Measurements from ENCODE around the gene HMCN1.
"Not testable (repeated sequence)": the region's sequence is repeated elsewhere in the genome, so short reads cannot be mapped to it uniquely, and the experiment has no call there.

Gene HMCN1

DNA sequence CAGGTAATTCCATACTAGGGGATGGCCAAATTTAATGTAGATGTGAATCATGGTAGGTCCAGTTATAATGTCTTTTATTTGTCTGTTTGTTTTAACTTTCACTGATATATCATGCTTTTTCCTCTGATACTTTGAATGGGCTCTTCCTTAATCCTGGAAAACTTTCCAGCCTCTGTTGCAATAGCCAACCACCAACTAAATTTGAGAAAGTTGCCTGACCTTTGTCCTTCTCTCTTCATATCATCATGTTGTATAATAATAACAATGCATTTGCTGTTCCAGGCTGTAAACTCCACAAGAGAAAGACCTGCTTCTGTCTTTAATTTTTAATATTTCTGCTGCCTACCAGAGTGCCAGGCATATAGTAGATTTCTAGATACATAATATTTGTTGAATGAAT, 146.1 kb downstream of the HMCN1 start:
- DNase-seq (ENCODE audit: extremely low spot score), result no peak
- ChIA-PET CTCF (no interaction called here), POLR2A (no interaction called here)
- TF ChIP-seq ELF4 (IDR thresholded peaks at IDR 0.05) (no peak), SUZ12 (IDR thresholded peaks at IDR 0.05) (no peak), FOXK2 (IDR thresholded peaks at IDR 0.05) (no peak), SP1 (IDR thresholded peaks at IDR 0.05) (no peak), HDGF (IDR thresholded peaks at IDR 0.05; ENCODE audit: borderline replicate concordance) (no peak), L3MBTL2 (conservative IDR thresholded peaks at IDR 0.05) (no peak), CTBP1 (IDR thresholded peaks at IDR 0.05; ENCODE audit: borderline replicate concordance) (no peak), TARDBP (IDR thresholded peaks at IDR 0.05) (no peak), ARNT (IDR thresholded peaks at IDR 0.05) (no peak), NFRKB (IDR thresholded peaks at IDR 0.05) (no peak), FOXM1 (IDR thresholded peaks at IDR 0.05; ENCODE audit: borderline replicate concordance) (no peak), ZNF384 (IDR thresholded peaks at IDR 0.05) (no peak), BHLHE40 (IDR thresholded peaks at IDR 0.05; ENCODE audit: borderline replicate concordance) (no peak), LEF1 (IDR thresholded peaks at IDR 0.05; ENCODE audit: borderline replicate concordance) (no peak), FOXA1 (IDR thresholded peaks at IDR 0.05) (no peak)
- TF ChIP-seq, protein P1, sequence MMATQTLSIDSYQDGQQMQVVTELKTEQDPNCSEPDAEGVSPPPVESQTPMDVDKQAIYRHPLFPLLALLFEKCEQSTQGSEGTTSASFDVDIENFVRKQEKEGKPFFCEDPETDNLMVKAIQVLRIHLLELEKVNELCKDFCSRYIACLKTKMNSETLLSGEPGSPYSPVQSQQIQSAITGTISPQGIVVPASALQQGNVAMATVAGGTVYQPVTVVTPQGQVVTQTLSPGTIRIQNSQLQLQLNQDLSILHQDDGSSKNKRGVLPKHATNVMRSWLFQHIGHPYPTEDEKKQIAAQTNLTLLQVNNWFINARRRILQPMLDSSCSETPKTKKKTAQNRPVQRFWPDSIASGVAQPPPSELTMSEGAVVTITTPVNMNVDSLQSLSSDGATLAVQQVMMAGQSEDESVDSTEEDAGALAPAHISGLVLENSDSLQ (IDR thresholded peaks at IDR 0.05), result no peak

DNA sequence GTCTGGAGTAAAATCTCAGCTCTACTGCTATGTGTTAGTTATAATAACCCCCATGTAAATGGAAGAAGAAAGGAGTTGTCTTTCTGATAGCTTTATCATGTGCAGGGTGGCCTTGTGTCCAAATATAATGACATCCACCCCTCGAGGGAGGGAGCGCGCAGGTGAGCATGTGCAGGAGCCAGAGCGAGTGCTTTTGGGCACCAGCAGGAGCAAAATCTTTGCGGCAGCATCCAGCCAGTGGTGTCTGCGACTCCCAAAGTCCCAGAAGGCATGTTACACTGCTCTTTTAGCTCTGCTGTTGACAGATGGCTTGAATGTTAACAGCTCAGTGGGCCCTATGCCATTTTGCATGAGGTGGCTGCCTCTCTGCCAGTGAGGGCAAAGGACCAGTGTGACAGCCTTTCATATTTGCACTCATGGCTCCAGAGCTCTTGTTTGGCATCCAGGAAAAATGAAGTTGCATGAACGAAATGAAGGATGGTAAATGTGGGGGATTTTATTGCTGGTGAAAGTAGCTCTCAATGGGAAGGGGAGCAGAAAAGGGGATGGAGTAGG, 146.7 kb downstream of the HMCN1 start:
- ChIA-PET POLR2A (no interaction called here), CTCF (no interaction called here)
- TF ChIP-seq ELF4 (IDR thresholded peaks at IDR 0.05), result no peak
- TF ChIP-seq, protein P1 (IDR thresholded peaks at IDR 0.05), result no peak
- TF ChIP-seq SP1 (IDR thresholded peaks at IDR 0.05), result no peak
- TF ChIP-seq LEF1 (IDR thresholded peaks at IDR 0.05; ENCODE audit: borderline replicate concordance), result no peak
- no peak for TF ChIP-seq NFRKB (IDR thresholded peaks at IDR 0.05)
- no peak for TF ChIP-seq FOXA1 (IDR thresholded peaks at IDR 0.05)

DNA sequence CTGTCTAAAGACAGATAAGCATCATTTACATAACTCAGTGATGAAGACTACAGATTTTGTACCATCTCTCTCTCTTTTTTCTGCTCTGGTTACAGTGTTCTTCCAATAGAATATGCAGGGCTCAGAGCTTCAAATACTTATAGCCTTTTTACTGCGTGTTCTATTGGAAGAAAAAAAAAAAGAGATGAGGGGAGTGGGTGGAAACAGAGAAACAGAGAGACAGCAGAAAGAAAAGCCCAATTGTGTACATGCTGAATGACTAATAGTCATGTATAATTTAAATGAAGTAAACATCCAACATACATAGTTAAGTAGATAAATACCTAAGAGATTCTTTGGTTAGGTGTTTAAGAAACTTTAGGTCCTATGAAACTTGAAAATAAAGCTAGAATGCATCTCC, 151.9 kb downstream of the HMCN1 start:
- POLR2A ChIA-PET, result no interaction called here
- CTCF ChIA-PET, result no interaction called here
- TF ChIP-seq FOXA1 (IDR thresholded peaks at IDR 0.05) (no peak), LEF1 (IDR thresholded peaks at IDR 0.05; ENCODE audit: borderline replicate concordance) (no peak), CTBP1 (IDR thresholded peaks at IDR 0.05; ENCODE audit: borderline replicate concordance) (no peak), FOXK2 (IDR thresholded peaks at IDR 0.05) (no peak), BHLHE40 (IDR thresholded peaks at IDR 0.05; ENCODE audit: borderline replicate concordance) (no peak), ZNF384 (IDR thresholded peaks at IDR 0.05) (no peak), ELF4 (IDR thresholded peaks at IDR 0.05) (no peak), SUZ12 (IDR thresholded peaks at IDR 0.05) (no peak)
- TF ChIP-seq, protein P1 (IDR thresholded peaks at IDR 0.05), result no peak
- no peak for DNase-seq (ENCODE audit: extremely low spot score)

More for the DNA sequence above, 146.7 kb downstream of the HMCN1 start:
- no peak for DNase-seq (ENCODE audit: extremely low spot score)

DNA sequence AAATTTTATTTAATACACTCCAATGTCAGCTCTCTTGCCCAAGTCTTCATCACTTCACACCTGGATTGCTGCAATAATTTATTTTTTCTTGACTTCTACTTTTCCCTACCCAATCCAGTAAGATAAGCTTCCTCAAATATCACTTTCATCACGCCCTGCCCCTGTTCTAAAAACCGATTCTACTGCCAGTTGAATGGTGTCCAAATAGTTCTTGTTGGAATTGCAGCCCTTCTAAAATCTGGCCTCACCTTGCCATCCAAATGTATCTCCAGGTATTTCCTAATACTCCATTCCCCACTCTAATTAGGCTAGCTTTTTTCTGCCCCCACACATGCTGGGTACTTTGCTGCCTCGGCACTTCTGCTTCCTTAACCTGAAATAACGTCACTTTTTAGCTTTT, 152.5 kb downstream of the HMCN1 start:
- ChIA-PET CTCF (no interaction called here), POLR2A (no interaction called here)
- no peak for DNase-seq (ENCODE audit: extremely low spot score)
- TF ChIP-seq, protein P1 (IDR thresholded peaks at IDR 0.05), result no peak
- TF ChIP-seq LEF1 (IDR thresholded peaks at IDR 0.05; ENCODE audit: borderline replicate concordance), result no peak
- TF ChIP-seq TARDBP (IDR thresholded peaks at IDR 0.05), result no peak
- TF ChIP-seq NFRKB (IDR thresholded peaks at IDR 0.05), result no peak

DNA sequence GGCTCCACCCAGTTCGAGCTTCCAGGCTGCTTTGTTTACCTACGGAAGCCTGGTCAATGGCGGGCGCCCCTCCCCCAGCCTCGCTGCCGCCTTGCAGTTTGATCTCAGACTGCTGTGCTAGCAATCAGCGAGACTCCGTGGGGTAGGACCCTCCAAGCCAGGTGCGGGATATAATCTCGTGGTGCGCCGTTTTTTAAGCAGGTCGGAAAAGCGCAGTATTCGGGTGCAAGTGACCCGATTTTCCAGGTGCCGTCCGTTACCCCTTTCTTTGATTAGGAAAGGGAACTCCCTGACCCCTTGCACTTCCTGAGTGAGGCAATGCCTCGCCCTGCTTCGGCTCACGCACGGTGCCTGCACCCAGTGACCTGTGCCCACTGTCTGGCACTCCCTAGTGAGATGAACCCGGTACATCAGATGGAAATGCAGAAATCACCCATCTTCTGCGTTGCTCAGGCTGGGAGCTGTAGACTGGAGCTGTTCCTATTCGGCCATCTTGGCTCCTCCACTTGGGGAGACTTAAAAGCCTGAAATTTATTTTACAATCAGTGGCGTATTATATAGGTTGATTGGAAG, 158.7 kb downstream of the HMCN1 start:
- POLR2A ChIA-PET; DNase-seq (ENCODE audit: extremely low spot score); CTCF ChIA-PET: not testable (repeated sequence)

GRCh38 chr1:185894791-185895190, 160.6 kb downstream of the HMCN1 start:
- DNase-seq (ENCODE audit: extremely low spot score), result no peak
- ChIA-PET CTCF (no interaction called here), POLR2A (no interaction called here)
- TF ChIP-seq LEF1 (IDR thresholded peaks at IDR 0.05; ENCODE audit: borderline replicate concordance) (no peak), BHLHE40 (IDR thresholded peaks at IDR 0.05; ENCODE audit: borderline replicate concordance) (no peak), FOXK2 (IDR thresholded peaks at IDR 0.05) (no peak), HDGF (IDR thresholded peaks at IDR 0.05; ENCODE audit: borderline replicate concordance) (no peak), SUZ12 (IDR thresholded peaks at IDR 0.05) (no peak), NFRKB (IDR thresholded peaks at IDR 0.05) (no peak), TARDBP (IDR thresholded peaks at IDR 0.05) (no peak), ZNF384 (IDR thresholded peaks at IDR 0.05) (no peak), CTBP1 (IDR thresholded peaks at IDR 0.05; ENCODE audit: borderline replicate concordance) (no peak), FOXM1 (IDR thresholded peaks at IDR 0.05; ENCODE audit: borderline replicate concordance) (no peak), FOXA1 (IDR thresholded peaks at IDR 0.05) (no peak), L3MBTL2 (conservative IDR thresholded peaks at IDR 0.05) (no peak), ARNT (IDR thresholded peaks at IDR 0.05) (no peak), SP1 (IDR thresholded peaks at IDR 0.05) (no peak), ELF4 (IDR thresholded peaks at IDR 0.05) (no peak)
- TF ChIP-seq, protein P1 (IDR thresholded peaks at IDR 0.05), result no peak
